Sigmoid colon (tissue), 4 donors: ENCODE data around the gene SEC14L6.

Source experiments
- CTCF ChIP-seq, 4 experiments: fragments of 450-650 bp in 3 of 4; fragments of 200-600 bp in 1 of 4; IDR thresholded peaks; one replicate each; pipeline ENCODE4 v1.5.1; 2016 to 2019; ENCODE audit warnings: antibody characterized with exemption in 4 of 4, mild to moderate bottlenecking in 3 of 4, moderate library complexity in 2 of 4
- EP300 ChIP-seq, 4 donors: sonication (generic); formaldehyde crosslinking; IDR thresholded peaks; one replicate each; pipeline ENCODE4 v1.6.1; 2017; ENCODE audit warnings: antibody characterized with exemption in 4 of 4
- POLR2A ChIP-seq, 2 donors: fragments of 450-650 bp; IDR thresholded peaks; one replicate each; pipeline ENCODE4 v1.6.1; 2016; ENCODE audit warnings: antibody characterized with exemption in 2 of 2, mild to moderate bottlenecking in 2 of 2, moderate library complexity in 2 of 2
- POLR2AphosphoS5 ChIP-seq, 4 donors: sonication (generic); formaldehyde crosslinking; IDR thresholded peaks; one replicate each; pipeline ENCODE4 v1.6.1; 2017; ENCODE audit warnings: antibody characterized with exemption in 4 of 4

DNA sequence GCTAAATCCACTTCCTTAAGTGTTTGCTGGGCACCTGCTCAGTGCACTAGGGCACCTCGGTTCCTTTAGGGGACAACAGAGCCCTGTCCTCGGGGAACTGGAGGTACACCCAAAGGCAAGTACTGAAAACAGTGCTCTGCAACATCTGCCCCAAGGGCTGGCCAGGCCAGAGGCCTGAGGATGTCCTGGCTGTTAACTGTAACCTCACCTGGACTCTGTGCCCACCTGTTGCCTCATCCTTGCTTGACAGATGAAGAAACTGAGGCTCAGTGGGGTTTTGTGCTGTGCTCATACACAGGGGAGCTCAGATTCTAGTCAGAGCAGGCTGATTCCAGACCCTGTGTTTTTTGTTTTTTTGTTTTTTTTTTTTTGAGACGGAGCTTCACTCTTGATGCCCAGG, 43.6 kb downstream of the SEC14L6 start:
- no peak for TF ChIP-seq CTCF (IDR thresholded peaks at IDR 0.05)
- no peak for TF ChIP-seq POLR2A (IDR thresholded peaks at IDR 0.05)
- no peak for TF ChIP-seq POLR2AphosphoS5 (IDR thresholded peaks at IDR 0.05)
- no peak for TF ChIP-seq EP300 (IDR thresholded peaks at IDR 0.05)
